AG08396 (cell line): Measurements from ENCODE around the gene KCNB1.

Source experiments
- DNase-seq: peaks from one replicate; pipeline ENCODE4 v3.0.0; 2012; ENCODE audit warnings: low spot score, mixed read lengths

KCNB1 gene

GRCh38 chr20:49409302-49409974 is 73.0 kb downstream of the KCNB1 start:
- DNase-seq: no peak

- DNase-seq: no peak
Observed at GRCh38 chr20:49408509-49409104, 73.9 kb downstream of the KCNB1 start.

- DNase-seq: no peak
Observed at GRCh38 chr20:49406666-49407065, 75.8 kb downstream of the KCNB1 start.

GRCh38 chr20:49405696-49406095 is 76.8 kb downstream of the KCNB1 start:
- no peak for DNase-seq

DNA sequence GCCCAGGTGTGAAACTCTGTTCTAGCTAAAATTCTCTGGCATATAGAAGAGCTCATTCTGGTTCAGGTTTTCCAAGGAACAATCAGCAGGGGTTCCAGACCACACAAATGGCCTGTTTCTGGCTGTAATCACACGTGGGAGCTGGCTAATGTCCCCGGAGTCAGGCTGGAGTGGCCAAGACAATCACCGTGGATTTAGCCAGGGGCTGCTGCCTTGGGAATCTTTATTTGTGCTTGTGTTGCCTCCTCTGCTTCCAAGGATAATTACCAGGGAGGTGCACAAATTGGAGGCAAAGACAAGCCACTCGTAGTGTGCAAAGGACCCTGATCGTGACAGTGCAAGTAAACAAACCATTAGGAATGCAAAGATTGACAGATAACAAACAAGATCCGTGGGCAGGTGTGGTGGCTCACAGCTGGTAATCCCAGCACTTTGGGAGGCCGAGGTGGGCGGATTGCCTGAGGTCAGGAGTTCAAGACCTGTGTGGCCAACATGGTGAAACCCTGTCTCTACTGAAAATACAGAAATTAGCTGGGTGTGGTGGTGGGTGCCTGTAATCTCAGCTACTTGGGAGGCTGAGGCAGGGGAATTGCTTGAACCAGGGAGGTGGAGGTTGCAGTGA is 77.3 kb downstream of the KCNB1 start:
- DNase-seq: no peak

DNA sequence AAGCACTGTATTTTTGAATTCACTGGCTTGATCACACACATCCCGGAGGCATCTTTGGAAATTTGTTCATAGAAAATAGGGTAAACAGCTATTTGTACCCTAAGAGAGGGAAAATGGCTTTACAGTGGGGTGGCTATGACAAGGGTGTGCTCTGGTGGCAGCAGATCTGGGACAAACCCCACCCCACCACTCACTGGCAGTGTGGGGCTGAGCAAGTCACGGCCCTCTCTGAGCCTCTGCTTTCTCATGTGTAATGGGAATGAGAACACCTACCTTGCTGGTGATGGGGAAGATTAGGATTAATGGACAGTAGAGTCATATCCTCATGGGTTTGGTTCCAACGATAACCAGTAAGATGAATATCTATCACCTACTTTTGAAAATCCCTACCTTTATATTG is 78.0 kb downstream of the KCNB1 start:
- no peak for DNase-seq

GRCh38 chr20:49403911-49404310 is 78.6 kb downstream of the KCNB1 start:
- no peak for DNase-seq

DNA sequence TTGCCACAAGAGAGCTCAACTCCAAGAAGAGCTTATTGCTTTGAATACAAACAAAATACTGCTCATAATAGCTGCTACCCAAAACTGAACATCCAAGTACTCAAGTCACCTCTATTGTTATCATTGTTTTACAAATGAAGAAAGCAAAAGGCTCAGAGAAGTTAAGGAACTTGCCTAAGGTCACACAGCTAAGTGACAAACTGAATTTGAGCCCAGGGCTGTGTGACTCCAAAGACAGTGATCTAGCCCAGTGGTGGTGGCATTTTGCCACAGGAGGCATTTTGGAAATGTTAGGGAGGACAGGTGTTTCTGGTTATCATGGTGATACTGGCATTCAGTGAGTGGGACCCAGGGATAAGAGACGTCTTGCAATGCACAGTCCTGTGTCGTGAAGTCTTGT is 79.5 kb downstream of the KCNB1 start:
- no peak for DNase-seq

DNA sequence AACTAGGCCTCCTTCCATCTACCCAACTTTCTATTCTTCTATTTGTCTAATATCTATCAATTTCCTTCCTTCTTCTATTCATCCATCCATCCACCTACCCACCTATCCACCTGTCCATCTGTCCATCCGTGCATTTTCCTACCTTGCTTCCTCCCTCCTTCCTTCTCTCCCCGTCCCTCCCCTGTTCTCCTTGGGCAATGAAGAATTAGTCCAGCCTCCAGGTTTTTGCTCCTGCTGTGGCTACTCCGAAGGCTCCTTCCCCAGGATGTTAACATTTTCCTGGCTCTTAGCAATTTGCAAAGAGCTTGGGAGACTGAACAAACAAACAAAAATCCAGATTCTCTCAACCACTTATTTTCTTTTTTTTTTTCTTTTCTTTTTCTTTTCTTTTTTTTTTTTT is 81.6 kb downstream of the KCNB1 start:
- DNase-seq: peak; percentile 44

DNA sequence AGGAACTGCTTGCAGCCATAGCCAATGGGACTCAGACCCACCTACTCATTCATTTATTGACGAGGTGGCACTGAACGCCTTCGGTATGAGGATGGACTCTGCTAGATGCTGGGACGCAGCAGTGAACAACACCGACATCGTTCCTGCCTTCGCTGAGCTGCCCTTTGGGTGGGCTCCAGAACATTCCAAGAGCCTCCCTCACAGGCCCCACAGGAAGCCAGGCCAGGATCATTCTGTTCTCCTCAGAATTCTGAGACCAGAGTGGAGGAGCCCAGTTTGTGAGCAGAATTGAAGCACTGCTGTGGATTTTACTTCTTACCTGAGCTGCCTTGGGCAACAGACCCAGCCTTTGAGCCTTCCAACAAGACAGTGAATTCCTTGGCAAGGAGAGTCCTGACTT is 82.1 kb downstream of the KCNB1 start:
- DNase-seq: peak; percentile 21

DNA sequence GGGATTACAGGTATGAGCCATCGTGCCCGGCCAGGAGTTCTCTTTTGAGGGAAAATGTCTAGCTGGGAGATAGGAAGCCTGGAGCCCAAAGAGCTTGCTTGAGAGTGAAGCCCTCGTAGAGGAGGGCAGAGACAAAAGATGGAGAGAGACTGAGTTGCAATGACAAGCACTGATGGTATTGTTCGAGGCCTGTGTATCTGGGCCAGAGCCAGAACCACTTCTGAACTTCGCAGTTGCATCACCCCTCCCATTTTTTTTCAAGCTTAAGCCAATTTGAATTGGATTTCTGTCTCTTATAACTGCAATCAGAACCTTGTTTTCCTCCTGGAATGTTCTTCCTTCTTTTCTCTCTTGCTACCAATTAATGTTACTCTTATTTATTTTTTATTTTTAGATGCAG is 83.1 kb downstream of the KCNB1 start:
- DNase-seq: peak; percentile 18

DNA sequence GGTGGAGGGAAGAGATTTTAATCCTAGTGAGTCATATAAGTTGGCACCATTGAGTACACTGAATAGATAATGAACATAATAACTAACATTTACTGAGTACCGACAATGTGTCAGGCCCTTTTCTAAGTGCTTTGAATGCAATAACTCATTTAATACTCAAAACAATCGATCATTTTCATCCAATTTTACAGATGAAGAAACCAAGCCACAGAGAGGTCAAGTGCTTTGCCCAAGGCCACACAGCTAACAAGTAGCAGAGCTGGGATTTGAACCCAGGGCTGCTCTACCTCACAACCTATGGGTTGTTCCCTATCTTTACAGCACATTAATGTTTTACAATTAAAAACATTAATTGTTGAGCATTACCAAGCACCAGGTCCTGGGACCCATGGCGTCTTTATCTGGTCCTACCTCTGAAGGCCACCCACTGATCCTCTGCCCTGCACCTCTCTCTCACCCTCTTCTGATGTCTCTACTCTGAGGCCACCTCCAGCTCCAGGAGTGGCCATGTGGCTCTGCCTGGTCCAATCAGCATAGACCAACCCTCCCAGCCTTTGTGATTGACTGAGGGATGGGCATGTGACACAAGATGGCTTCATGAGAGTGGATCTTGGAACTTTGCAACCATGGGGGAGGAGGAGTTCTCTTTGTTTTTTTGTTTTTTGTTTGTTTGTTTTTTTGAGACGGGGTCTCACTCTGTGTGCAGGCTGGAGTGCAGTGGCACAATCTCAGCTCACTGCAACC is 83.9 kb downstream of the KCNB1 start:
- no peak for DNase-seq

- DNase-seq: peak; percentile 49
Observed at GRCh38 chr20:49397525-49397924, 84.9 kb downstream of the KCNB1 start.

DNA sequence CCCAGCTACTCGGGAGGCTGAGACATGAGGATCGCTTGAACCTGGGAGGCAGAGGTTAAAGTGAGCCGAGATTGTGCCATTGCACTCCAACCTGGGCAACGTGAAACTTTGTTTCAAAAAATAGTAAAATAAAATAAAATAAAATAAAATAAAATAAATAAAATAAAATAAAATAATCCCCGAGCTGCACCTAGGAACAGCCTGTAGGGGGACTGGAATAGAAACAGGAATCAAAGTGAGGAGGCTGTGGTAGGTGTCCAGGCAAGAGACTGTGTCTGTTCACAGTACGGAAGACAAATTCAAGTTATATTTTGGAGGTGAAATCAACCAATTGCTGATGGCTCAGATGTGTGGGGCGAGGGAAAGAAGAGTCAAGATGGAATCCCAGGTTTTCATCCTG is 86.2 kb downstream of the KCNB1 start:
- DNase-seq: no peak

DNA sequence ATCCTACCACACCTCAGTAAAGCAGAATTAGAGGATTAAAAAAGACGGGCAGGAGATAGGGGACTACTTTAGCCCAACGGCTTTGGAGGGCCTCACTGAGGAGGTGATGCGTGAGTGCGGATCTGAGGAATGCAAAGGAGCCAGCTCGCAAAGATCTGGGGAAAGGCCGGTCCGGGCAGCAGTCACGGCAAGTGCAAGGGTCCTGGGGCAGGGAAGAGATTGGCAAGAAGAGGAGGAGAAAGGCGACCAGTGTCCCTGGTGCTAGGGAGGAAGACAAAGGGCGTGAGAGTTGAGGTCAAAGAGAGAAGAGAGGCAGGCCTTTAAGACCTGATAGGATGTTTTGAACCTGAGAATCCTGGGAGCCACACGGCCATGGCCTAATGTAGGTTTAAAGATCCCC is 86.8 kb downstream of the KCNB1 start:
- DNase-seq: no peak

DNA sequence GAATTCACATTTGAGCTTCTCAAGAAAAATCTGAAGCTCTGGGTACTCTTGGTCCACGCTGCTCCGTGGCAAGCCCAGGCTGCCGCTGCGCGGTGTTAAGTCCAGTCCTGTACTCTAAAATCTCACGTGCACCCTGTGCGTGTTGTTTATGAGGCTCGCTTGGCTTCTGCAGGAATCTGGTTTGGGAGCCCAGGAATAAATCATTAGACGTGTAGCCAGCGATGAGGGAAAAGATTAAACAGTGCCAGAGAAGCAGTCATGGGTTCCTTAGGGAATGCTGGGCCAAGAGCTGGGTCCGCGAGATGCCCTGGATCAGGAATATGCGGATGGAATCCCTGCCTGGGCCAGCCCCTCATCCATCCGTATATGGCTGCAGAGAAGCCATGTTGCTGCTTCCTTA is 87.3 kb downstream of the KCNB1 start:
- peak; percentile 12 for DNase-seq

- DNase-seq: no peak
Observed at GRCh38 chr20:49394757-49395156, 87.7 kb downstream of the KCNB1 start.

DNA sequence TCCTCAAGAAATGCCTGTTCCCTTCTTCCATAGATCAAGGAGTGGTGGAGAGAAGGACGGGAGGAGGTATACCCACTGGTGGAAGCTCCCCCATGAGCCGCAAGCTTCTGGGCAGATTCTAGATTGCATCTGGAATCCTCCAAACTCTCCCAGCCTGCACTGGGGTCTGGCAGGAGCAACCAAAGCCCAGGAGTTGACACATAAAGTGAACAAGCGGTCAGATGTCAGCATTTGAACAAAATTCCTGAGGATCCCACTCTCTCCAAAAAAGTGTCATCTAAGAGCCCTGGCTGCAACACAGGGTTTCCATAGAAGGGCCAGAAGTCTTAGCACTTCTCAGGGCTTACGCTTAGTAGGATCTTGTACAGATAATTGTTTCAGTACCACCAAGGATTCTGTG is 88.2 kb downstream of the KCNB1 start:
- DNase-seq: peak; percentile 39

GRCh38 chr20:49393803-49394202 is 88.7 kb downstream of the KCNB1 start:
- DNase-seq: no peak

- no peak for DNase-seq
Observed at GRCh38 chr20:49392745-49393144, 89.7 kb downstream of the KCNB1 start.

- no peak for DNase-seq
Observed at GRCh38 chr20:49391404-49392245, 90.8 kb downstream of the KCNB1 start.

DNA sequence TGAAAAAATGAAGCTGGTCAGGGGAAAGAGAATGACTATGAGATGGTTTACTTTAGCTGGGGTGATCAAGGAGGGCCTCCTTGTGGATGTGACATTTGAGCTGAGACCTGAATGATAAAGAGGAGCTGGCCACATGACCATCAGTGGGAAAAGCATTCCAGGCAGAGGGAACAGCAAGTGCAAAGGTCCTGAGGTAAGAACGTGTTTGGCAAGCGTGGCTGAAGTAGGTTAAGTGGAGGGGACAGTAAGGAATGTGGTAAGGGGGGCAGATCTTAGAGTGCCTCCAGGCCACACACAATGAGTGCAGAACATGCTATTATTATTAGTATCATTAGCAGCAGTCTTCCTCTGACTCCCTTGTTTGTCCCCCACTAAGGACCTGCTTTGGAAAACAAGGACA is 92.6 kb downstream of the KCNB1 start:
- DNase-seq: no peak
